ENCODE data around the gene RPL38. TPM values are rescaled to one million over a fixed set of nuclear protein-coding genes. Genes with fewer than 3 reads are reported as not detected.

RPL38 gene
- total and polyA plus RNA-seq, 2 experiments from 2014 or later: 286 to 5,312 TPM

- Mint-ChIP-seq H3K9me3 (no peaks in the 10 kb centered on the region; the same call in 2 of the 3 replicates), H3K4me1 (peaks cover 11% of the 10 kb centered on the region), H3K36me3 (ENCODE audit: low read depth) (no peaks in the 10 kb centered on the region), H3K27ac (no peak overlapping the region), H3K27me3 (ENCODE audit: insufficient read depth, low read depth, poor library complexity) (no peaks in the 10 kb centered on the region), H3K4me3 (no peak overlapping the region)
- H3K36me3 ChIP-seq (ENCODE audit: insufficient read depth): no peaks in the 10 kb centered on the region
- H3K4me2 ChIP-seq: no peak overlapping the region
- DNase-seq (ENCODE audit: low spot score) (no peak), ATAC-seq (no peak)
- H3K27me3 ChIP-seq (ENCODE audit: insufficient read depth): no peaks in the 10 kb centered on the region
- H3K79me2 ChIP-seq (replicated peaks; ENCODE audit: insufficient read depth): no peaks in the 10 kb centered on the region
- H3F3A ChIP-seq (replicated peaks; ENCODE audit: low read depth): no peaks in the 10 kb centered on the region
- H3K27ac ChIP-seq (ENCODE audit: low read depth): no peak overlapping the region
- H4K20me1 ChIP-seq (replicated peaks; ENCODE audit: insufficient read depth): no peaks in the 10 kb centered on the region
- no peak overlapping the region for H3K4me3 ChIP-seq
- TF ChIP-seq CTCF (conservative IDR thresholded peaks at IDR 0.05; ENCODE audit: low read depth in 2 of 2): no peak
- no peak for TF ChIP-seq CREB1 (CRISPR knock-in tag; IDR thresholded peaks at IDR 0.05; ENCODE audit: low read depth)
- TF ChIP-seq EZH2 (IDR thresholded peaks at IDR 0.05; ENCODE audit: low read depth, unreplicated experiment): no peak
- TF ChIP-seq POLR2AphosphoS5 (IDR thresholded peaks at IDR 0.05; ENCODE audit: low read depth): no peak
- TF ChIP-seq JUNB (IDR thresholded peaks at IDR 0.05; ENCODE audit: unreplicated experiment): no peak
- TF ChIP-seq ZNF114 (CRISPR knock-in tag; IDR thresholded peaks at IDR 0.05): no peak
- no peak for TF ChIP-seq STAT1 (IDR thresholded peaks at IDR 0.05; ENCODE audit: unreplicated experiment)
- TF ChIP-seq ETS1 (IDR thresholded peaks at IDR 0.05): no peak
- TF ChIP-seq NANOG (IDR thresholded peaks at IDR 0.05; ENCODE audit: borderline replicate concordance): no peak
- H3K9me2 ChIP-seq (ENCODE audit: insufficient read depth): no peaks in the 10 kb centered on the region
- 0 out of 2 replicates have a peak, but pooled peaks cover 4% of the 10 kb centered on the region for H3K4me1 ChIP-seq (ENCODE audit: insufficient read depth)
- no peak overlapping the region for H2AFZ ChIP-seq
Measured at GRCh38 chr17:74183411-74183810, 20.1 kb upstream of the RPL38 start.

DNA sequence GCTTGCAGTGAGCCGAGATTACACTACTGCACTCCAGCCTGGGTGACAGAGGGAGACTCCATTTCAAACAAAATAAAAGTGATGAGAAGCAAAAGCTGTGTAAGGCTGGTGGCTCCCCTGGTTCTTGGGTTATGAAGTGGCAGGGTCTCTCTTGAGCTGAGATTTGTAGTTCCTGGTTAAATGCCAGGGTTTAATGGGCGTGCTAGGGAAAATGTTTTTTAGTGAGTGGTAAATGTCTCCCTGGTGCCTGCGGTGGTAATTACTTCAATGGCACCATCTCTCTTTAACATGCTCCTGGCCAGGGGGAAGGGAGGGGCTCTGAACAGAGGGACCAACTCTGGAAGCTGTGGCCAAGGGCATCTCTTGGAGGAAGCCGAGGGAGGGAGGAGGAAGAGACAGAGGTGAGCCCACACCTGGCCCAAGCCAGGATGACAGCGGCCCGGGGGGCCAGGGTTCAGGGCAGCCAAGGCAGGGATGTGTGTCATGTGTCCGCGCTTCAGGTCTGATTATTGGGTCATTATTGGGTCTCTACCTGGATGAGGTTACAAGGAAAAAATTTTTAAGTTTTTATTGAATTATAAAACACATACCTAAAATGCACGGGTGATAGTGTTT, 17.8 kb upstream of the RPL38 start:
- H3K4me3 Mint-ChIP-seq: no peak overlapping the region
- H3K36me3 Mint-ChIP-seq (ENCODE audit: low read depth): no peaks in the 10 kb centered on the region
- peaks cover 11% of the 10 kb centered on the region for H3K4me1 Mint-ChIP-seq
- 0 out of 2 replicates have a peak, but pooled peaks cover 4% of the 10 kb centered on the region for H3K4me1 ChIP-seq (ENCODE audit: insufficient read depth)
- no peak for TF ChIP-seq STAT1 (IDR thresholded peaks at IDR 0.05; ENCODE audit: unreplicated experiment)
- TF ChIP-seq ETS1 (IDR thresholded peaks at IDR 0.05): no peak
- no peaks in the 10 kb centered on the region for H3K36me3 ChIP-seq (ENCODE audit: insufficient read depth)
- no peaks in the 10 kb centered on the region for H3K79me2 ChIP-seq (replicated peaks; ENCODE audit: insufficient read depth)
- no peak overlapping the region for H3K27ac ChIP-seq (ENCODE audit: low read depth)
- 0 out of 2 replicates have a peak overlapping the region, but pooled peaks have one; percentile 59 for H2AFZ ChIP-seq
- H3K27me3 ChIP-seq (ENCODE audit: insufficient read depth): no peaks in the 10 kb centered on the region
- H3K9me3 Mint-ChIP-seq: no peaks in the 10 kb centered on the region; the same call in 2 of the 3 replicates
- peaks cover 3% of the 10 kb centered on the region for H3K27me3 Mint-ChIP-seq (ENCODE audit: insufficient read depth, low read depth, poor library complexity)
- H3K4me3 ChIP-seq: no peak overlapping the region
- H3K4me2 ChIP-seq: no peak overlapping the region
- DNase-seq (ENCODE audit: low spot score): no peak
- no peaks in the 10 kb centered on the region for H3F3A ChIP-seq (replicated peaks; ENCODE audit: low read depth)
- H4K20me1 ChIP-seq (replicated peaks; ENCODE audit: insufficient read depth): no peaks in the 10 kb centered on the region
- H3K27ac Mint-ChIP-seq: no peak overlapping the region
- H3K9me2 ChIP-seq (ENCODE audit: insufficient read depth): no peaks in the 10 kb centered on the region
- ATAC-seq: no peak

Measured in GM23338 (cell line).